ENCODE measurements around the gene ZFPM1.

DNA sequence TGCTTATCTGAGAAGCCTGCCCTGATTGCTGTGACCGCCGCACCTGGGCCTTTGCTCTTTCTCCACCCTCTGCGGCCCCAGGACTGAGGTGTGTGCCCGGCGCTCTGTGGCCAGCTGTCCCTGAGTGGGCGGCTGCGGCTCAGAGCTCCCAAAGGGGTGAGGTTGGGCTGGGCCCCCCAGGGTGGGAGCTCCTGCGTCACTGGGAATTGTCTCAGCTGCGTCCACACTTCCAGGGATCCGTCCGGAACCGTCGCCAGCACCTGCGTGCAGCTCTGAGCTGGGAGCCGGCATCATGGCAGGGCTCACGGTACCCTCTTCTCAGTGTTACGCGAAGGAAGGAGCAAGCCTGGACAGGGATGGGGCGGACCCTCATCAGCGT lies 46.0 kb upstream of the ZFPM1 start:
- TF ChIP-seq CTCF (conservative IDR thresholded peaks at IDR 0.05; ENCODE audit: low read length), result no peak
- TF ChIP-seq EZH2phosphoT487 (IDR thresholded peaks at IDR 0.05; ENCODE audit: borderline replicate concordance, low read depth, low read length), result no peak

Data from OCI-LY7 (cell line).